ENCODE data around the gene MGLL.

MGLL gene

GRCh38 chr3:127660621-127661251, 161.6 kb downstream of the MGLL start:
- Histone ChIP-seq H2AFZ (ENCODE audit: low read depth, low read length, severe bottlenecking) (no peak overlapping the region), H3K27me3 (ENCODE audit: low read length) (no peaks in the 10 kb centered on the region), H4K20me1 (ENCODE audit: low read depth, low read length) (no peaks in the 10 kb centered on the region), H3K27ac (ENCODE audit: low read depth, low read length) (no peak overlapping the region), H3K9me3 (ENCODE audit: insufficient read depth, low read length) (no peaks in the 10 kb centered on the region), H3K4me3 (ENCODE audit: insufficient read depth, low read length, poor library complexity, severe bottlenecking) (no peak overlapping the region), H3K4me2 (ENCODE audit: low read depth, low read length, poor library complexity, severe bottlenecking) (no peak overlapping the region), H3K9me2 (replicated peaks; ENCODE audit: insufficient read depth, low read length) (no peaks in the 10 kb centered on the region), H3K36me3 (ENCODE audit: low read length) (no peaks in the 10 kb centered on the region), H3K79me2 (ENCODE audit: insufficient read depth, low read length) (no peaks in the 10 kb centered on the region), H3K9ac (ENCODE audit: low read length) (no peak overlapping the region), H3F3A (ENCODE audit: insufficient read depth) (no peaks in the 10 kb centered on the region)
- TF ChIP-seq CTCF (IDR thresholded peaks at IDR 0.05; ENCODE audit: insufficient read depth, low read length, poor library complexity, severe bottlenecking) = no peak
- TF ChIP-seq EZH2phosphoT487 (conservative IDR thresholded peaks at IDR 0.05; ENCODE audit: low read length) = no peak

GRCh38 chr3:127658234-127658633, 164.1 kb downstream of the MGLL start:
- TF ChIP-seq EZH2phosphoT487 (conservative IDR thresholded peaks at IDR 0.05; ENCODE audit: low read length) = no peak
- TF ChIP-seq CTCF (IDR thresholded peaks at IDR 0.05; ENCODE audit: insufficient read depth, low read length, poor library complexity, severe bottlenecking) = no peak
- H3K4me2 ChIP-seq (ENCODE audit: low read depth, low read length, poor library complexity, severe bottlenecking) = no peak overlapping the region

GRCh38 chr3:127656906-127657305, 165.4 kb downstream of the MGLL start:
- TF ChIP-seq CTCF (IDR thresholded peaks at IDR 0.05; ENCODE audit: insufficient read depth, low read length, poor library complexity, severe bottlenecking) (no peak), EZH2phosphoT487 (conservative IDR thresholded peaks at IDR 0.05; ENCODE audit: low read length) (no peak)
- Histone ChIP-seq H3K9ac (ENCODE audit: low read length) (no peak overlapping the region), H3K4me2 (ENCODE audit: low read depth, low read length, poor library complexity, severe bottlenecking) (no peak overlapping the region), H3K79me2 (ENCODE audit: insufficient read depth, low read length) (no peaks in the 10 kb centered on the region), H3K9me3 (ENCODE audit: insufficient read depth, low read length) (no peaks in the 10 kb centered on the region), H3K27ac (ENCODE audit: low read depth, low read length) (no peak overlapping the region), H4K20me1 (ENCODE audit: low read depth, low read length) (no peaks in the 10 kb centered on the region), H3K4me3 (ENCODE audit: insufficient read depth, low read length, poor library complexity, severe bottlenecking) (no peak overlapping the region), H3K36me3 (ENCODE audit: low read length) (no peaks in the 10 kb centered on the region), H3K9me2 (replicated peaks; ENCODE audit: insufficient read depth, low read length) (no peaks in the 10 kb centered on the region), H3K27me3 (ENCODE audit: low read length) (no peaks in the 10 kb centered on the region), H3F3A (ENCODE audit: insufficient read depth) (no peaks in the 10 kb centered on the region), H2AFZ (ENCODE audit: low read depth, low read length, severe bottlenecking) (no peak overlapping the region)

More at GRCh38 chr3:127658234-127658633, 164.1 kb downstream of the MGLL start:
- no peak overlapping the region for H2AFZ ChIP-seq (ENCODE audit: low read depth, low read length, severe bottlenecking)
- H4K20me1 ChIP-seq (ENCODE audit: low read depth, low read length) = no peaks in the 10 kb centered on the region
- H3K9me3 ChIP-seq (ENCODE audit: insufficient read depth, low read length) = no peaks in the 10 kb centered on the region
- H3K4me3 ChIP-seq (ENCODE audit: insufficient read depth, low read length, poor library complexity, severe bottlenecking) = no peak overlapping the region
- H3K9me2 ChIP-seq (replicated peaks; ENCODE audit: insufficient read depth, low read length) = no peaks in the 10 kb centered on the region
- H3F3A ChIP-seq (ENCODE audit: insufficient read depth) = no peaks in the 10 kb centered on the region
- no peaks in the 10 kb centered on the region for H3K27me3 ChIP-seq (ENCODE audit: low read length)
- H3K27ac ChIP-seq (ENCODE audit: low read depth, low read length) = no peak overlapping the region
- H3K79me2 ChIP-seq (ENCODE audit: insufficient read depth, low read length) = no peaks in the 10 kb centered on the region
- no peaks in the 10 kb centered on the region for H3K36me3 ChIP-seq (ENCODE audit: low read length)
- no peak overlapping the region for H3K9ac ChIP-seq (ENCODE audit: low read length)
